C4-2B (cell line): ENCODE results near the gene ZNF79.

Source experiments
- ZFX ChIP-seq: fragments of 450-650 bp; IDR thresholded peaks from 2 replicates; pipeline ENCODE4 v1.6.1; 2017
- TF ChIP-seq, protein P1 (sequence below): fragments of 450-650 bp; conservative IDR thresholded peaks from 2 replicates; pipeline ENCODE4 v1.5.1; 2017; ENCODE audit warnings: mild to moderate bottlenecking

DNA sequence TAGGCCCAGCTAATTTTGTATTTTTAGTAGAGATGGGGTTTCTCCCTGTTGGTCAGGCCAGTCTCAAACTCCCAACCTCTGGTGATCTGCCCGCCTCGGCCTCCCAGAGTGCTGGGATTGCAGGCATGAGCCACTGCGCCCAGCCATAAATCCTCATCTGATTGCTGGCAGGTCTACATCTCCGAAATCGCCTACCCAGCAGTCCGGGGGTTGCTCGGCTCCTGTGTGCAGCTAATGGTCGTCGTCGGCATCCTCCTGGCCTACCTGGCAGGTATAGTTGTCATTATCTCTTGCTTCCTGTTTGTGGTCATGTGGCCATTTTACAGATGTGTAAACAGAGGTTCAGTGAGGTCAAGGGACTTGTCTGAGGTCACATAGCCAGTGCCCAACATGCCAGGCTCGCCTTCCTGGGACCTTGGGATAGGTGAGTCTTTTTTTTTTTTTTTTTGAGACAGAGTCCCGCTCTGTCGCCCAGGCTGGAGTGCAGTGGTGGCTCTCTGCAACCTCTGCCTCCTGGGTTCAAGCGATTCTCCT lies 24.4 kb upstream of the ZNF79 start:
- TF ChIP-seq, protein P1, sequence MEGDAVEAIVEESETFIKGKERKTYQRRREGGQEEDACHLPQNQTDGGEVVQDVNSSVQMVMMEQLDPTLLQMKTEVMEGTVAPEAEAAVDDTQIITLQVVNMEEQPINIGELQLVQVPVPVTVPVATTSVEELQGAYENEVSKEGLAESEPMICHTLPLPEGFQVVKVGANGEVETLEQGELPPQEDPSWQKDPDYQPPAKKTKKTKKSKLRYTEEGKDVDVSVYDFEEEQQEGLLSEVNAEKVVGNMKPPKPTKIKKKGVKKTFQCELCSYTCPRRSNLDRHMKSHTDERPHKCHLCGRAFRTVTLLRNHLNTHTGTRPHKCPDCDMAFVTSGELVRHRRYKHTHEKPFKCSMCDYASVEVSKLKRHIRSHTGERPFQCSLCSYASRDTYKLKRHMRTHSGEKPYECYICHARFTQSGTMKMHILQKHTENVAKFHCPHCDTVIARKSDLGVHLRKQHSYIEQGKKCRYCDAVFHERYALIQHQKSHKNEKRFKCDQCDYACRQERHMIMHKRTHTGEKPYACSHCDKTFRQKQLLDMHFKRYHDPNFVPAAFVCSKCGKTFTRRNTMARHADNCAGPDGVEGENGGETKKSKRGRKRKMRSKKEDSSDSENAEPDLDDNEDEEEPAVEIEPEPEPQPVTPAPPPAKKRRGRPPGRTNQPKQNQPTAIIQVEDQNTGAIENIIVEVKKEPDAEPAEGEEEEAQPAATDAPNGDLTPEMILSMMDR, result no peak
- TF ChIP-seq ZFX, result no peak
